IMR-90 (cell line): ENCODE measurements around the gene KCNK5. TPM values are rescaled to one million over a fixed set of nuclear protein-coding genes. Genes with fewer than 3 reads are reported as not detected.

ENCODE experiments used
- ATAC-seq: fragments of 200-7000 bp; cut with Tn5 transposase; 2 replicates; pipeline ENCODE4 v1.9.1; 2020; ENCODE audit warnings: low read depth, mild to moderate bottlenecking, moderate library complexity
- BruUV-seq: library from RNA; stranded (reverse); fragments of 400-500 nt; replicated peaks from 2 replicates; lab custom pipeline; 2021; lab: Mats Ljungman, UMichigan
- CTCF ChIA-PET: fragments of 300-600 bp; formaldehyde crosslinking; extraction: SDS; loops from one replicate; lab custom pipeline; 2021; ENCODE audit warnings: antibody characterized with exemption; lab: Yijun Ruan, JAX
- POLR2A ChIA-PET: fragments of 300-600 bp; sonication (Branson Sonifier 250); formaldehyde crosslinking; loops from one replicate; lab custom pipeline; 2022; ENCODE audit warnings: antibody characterized with exemption; ENCODE audit not compliant: unreplicated experiment; lab: Charles Lee
- DNase-seq: peaks from one replicate; pipeline ENCODE4 v3.0.0; 2013
- H2AFZ ChIP-seq: replicated peaks from 2 replicates; pipeline ENCODE3; 2013; ENCODE audit warnings: low read length, mild to moderate bottlenecking; ENCODE audit not compliant: poor library complexity
- H2AK5ac ChIP-seq: 2 replicates; pipeline ENCODE4 v1.6.1; 2013; ENCODE audit warnings: low read depth, low read length, inconsistent platforms
- H2AK9ac ChIP-seq: replicated peaks from 2 replicates; pipeline ENCODE3; 2013; ENCODE audit warnings: mild to moderate bottlenecking, low read depth, low read length, moderate library complexity; ENCODE audit not compliant: poor library complexity
- H2BK120ac ChIP-seq: 2 replicates; pipeline ENCODE4 v1.6.1; 2013; ENCODE audit warnings: low read depth, low read length, inconsistent platforms
- H2BK15ac ChIP-seq: 3 replicates; pipeline ENCODE4 v1.6.1; 2013; ENCODE audit warnings: low read depth, low read length, inconsistent platforms
- H2BK20ac ChIP-seq: 2 replicates; pipeline ENCODE4 v1.6.1; 2013; ENCODE audit warnings: low read depth, mild to moderate bottlenecking, inconsistent platforms, low read length, moderate library complexity
- H2BK5ac ChIP-seq: 2 replicates; pipeline ENCODE4 v1.6.1; 2013; ENCODE audit warnings: mild to moderate bottlenecking, low read depth, low read length, inconsistent platforms; ENCODE audit not compliant: poor library complexity, severe bottlenecking
- H3K14ac ChIP-seq: replicated peaks from 2 replicates; pipeline ENCODE4 v1.6.1; 2013; ENCODE audit warnings: low read depth, low read length, inconsistent platforms
- H3K18ac ChIP-seq: 2 replicates; pipeline ENCODE4 v1.6.1; 2013; ENCODE audit warnings: low read depth, low read length, control low read depth
- H3K23ac ChIP-seq: 2 replicates; pipeline ENCODE4 v1.6.1; 2013; ENCODE audit warnings: low read depth, low read length, inconsistent platforms
- H3K27ac ChIP-seq: 2 replicates; pipeline ENCODE4 v1.5.1; 2013; ENCODE audit warnings: mild to moderate bottlenecking, control low read depth, low read length; ENCODE audit not compliant: insufficient read depth
- H3K27me3 ChIP-seq: 2 replicates; pipeline ENCODE4 v1.6.1; 2013; ENCODE audit warnings: low read length; ENCODE audit not compliant: control insufficient read depth, insufficient read depth
- H3K36me3 ChIP-seq: 2 replicates; pipeline ENCODE4 v1.6.1; 2013; ENCODE audit warnings: low read length, mixed read lengths; ENCODE audit not compliant: control insufficient read depth, insufficient read depth
- H3K4ac ChIP-seq: 2 replicates; pipeline ENCODE4 v1.6.1; 2013; ENCODE audit warnings: low read depth, low read length, inconsistent platforms
- H3K4me1 ChIP-seq: 2 replicates; pipeline ENCODE4 v1.6.1; 2013; ENCODE audit warnings: low read length, mixed read lengths; ENCODE audit not compliant: control insufficient read depth, insufficient read depth
- H3K4me2 ChIP-seq: 2 replicates; pipeline ENCODE4 v1.6.1; 2013; ENCODE audit warnings: low read depth, mild to moderate bottlenecking, control low read depth, low read length, moderate library complexity
- H3K4me3 ChIP-seq: 2 replicates; pipeline ENCODE4 v1.5.1; 2013; ENCODE audit warnings: low read depth, mild to moderate bottlenecking, control low read depth, low read length, moderate library complexity; ENCODE audit not compliant: insufficient read depth
- H3K56ac ChIP-seq: 2 replicates; pipeline ENCODE4 v1.6.1; 2013; ENCODE audit warnings: low read length, inconsistent platforms; ENCODE audit not compliant: insufficient read depth; ENCODE audit errors: extremely low read depth
- H3K79me1 ChIP-seq, 2 experiments: 2 replicates each; pipeline ENCODE4 v1.6.1; 2013; ENCODE audit warnings: low read length in 2 of 2, inconsistent platforms in 1 of 2, low read depth in 1 of 2
- H3K9ac ChIP-seq: 2 replicates; pipeline ENCODE4 v1.6.1; 2013; ENCODE audit warnings: low read depth, low read length, control low read depth
- H3K9me1 ChIP-seq: 2 replicates; pipeline ENCODE4 v1.6.1; 2013; ENCODE audit warnings: low read length, inconsistent platforms; ENCODE audit not compliant: insufficient read depth
- H3K9me3 ChIP-seq: 2 replicates; pipeline ENCODE4 v1.6.1; 2013; ENCODE audit warnings: low read length; ENCODE audit not compliant: control insufficient read depth, insufficient read depth
- H4K20me1 ChIP-seq: 2 replicates; pipeline ENCODE4 v1.6.1; 2013; ENCODE audit warnings: low read length, inconsistent platforms; ENCODE audit not compliant: insufficient read depth
- H4K5ac ChIP-seq: 2 replicates; pipeline ENCODE4 v1.6.1; 2013; ENCODE audit warnings: mild to moderate bottlenecking, low read depth, low read length, control low read depth
- H4K8ac ChIP-seq, 2 experiments: 2 replicates each; pipeline ENCODE4 v1.6.1; 2013; ENCODE audit warnings: low read depth in 2 of 2, low read length in 2 of 2, control low read depth in 1 of 2, inconsistent platforms in 1 of 2
- H4K91ac ChIP-seq: 2 replicates; pipeline ENCODE4 v1.6.1; 2013; ENCODE audit warnings: low read depth, low read length, inconsistent platforms; ENCODE audit not compliant: insufficient read depth
- BHLHE40 ChIP-seq: fragments of 150-350 bp; IDR thresholded peaks from 2 replicates; pipeline ENCODE4 v1.6.1; 2016; ENCODE audit warnings: mild to moderate bottlenecking, low read depth, low read length
- CEBPB ChIP-seq: IDR thresholded peaks from 2 replicates; pipeline ENCODE4 v1.6.1; 2012; ENCODE audit warnings: low read depth, low read length, improper control_type of control experiment
- CHD1 ChIP-seq: IDR thresholded peaks from 2 replicates; pipeline ENCODE4 v1.6.1; 2012; ENCODE audit warnings: low read depth, low read length, improper control_type of control experiment
- CTCF ChIP-seq: conservative IDR thresholded peaks from 2 replicates; pipeline ENCODE4 v1.5.1; 2012; ENCODE audit warnings: mild to moderate bottlenecking, low read depth, low read length, improper control_type of control experiment
- ELK1 ChIP-seq: fragments of 150-350 bp; IDR thresholded peaks from 2 replicates; pipeline ENCODE4 v1.6.1; 2016; ENCODE audit warnings: low read depth, mild to moderate bottlenecking, low read length, moderate library complexity, borderline replicate concordance
- FOS ChIP-seq: fragments of 150-350 bp; IDR thresholded peaks from 2 replicates; pipeline ENCODE4 v1.6.1; 2016; ENCODE audit warnings: low read depth, low read length
- MAFK ChIP-seq: IDR thresholded peaks from 2 replicates; pipeline ENCODE4 v1.6.1; 2012; ENCODE audit warnings: low read depth, low read length, improper control_type of control experiment
- MAZ ChIP-seq: IDR thresholded peaks from 2 replicates; pipeline ENCODE4 v1.6.1; 2012; ENCODE audit warnings: low read depth, mild to moderate bottlenecking, low read length, improper control_type of control experiment, moderate library complexity, borderline replicate concordance
- MXI1 ChIP-seq: IDR thresholded peaks from 2 replicates; pipeline ENCODE4 v1.6.1; 2012; ENCODE audit warnings: low read depth, mild to moderate bottlenecking, low read length, moderate library complexity, borderline replicate concordance
- NFE2L2 ChIP-seq: fragments of 150-350 bp; IDR thresholded peaks from 2 replicates; pipeline ENCODE4 v1.6.1; 2016; ENCODE audit warnings: low read depth, mild to moderate bottlenecking, low read length
- POLR2A ChIP-seq: IDR thresholded peaks from 2 replicates; pipeline ENCODE4 v1.6.1; 2012; ENCODE audit warnings: mild to moderate bottlenecking, low read depth, low read length
- RAD21 ChIP-seq: IDR thresholded peaks from 2 replicates; pipeline ENCODE4 v1.6.1; 2012; ENCODE audit warnings: low read length, improper control_type of control experiment
- RCOR1 ChIP-seq: IDR thresholded peaks from 2 replicates; pipeline ENCODE4 v1.6.1; 2012; ENCODE audit warnings: mild to moderate bottlenecking, low read length, improper control_type of control experiment; ENCODE audit not compliant: insufficient replicate concordance
- SMC3 ChIP-seq: fragments of 150-350 bp; IDR thresholded peaks from 2 replicates; pipeline ENCODE4 v1.6.1; 2016; ENCODE audit warnings: low read depth, mild to moderate bottlenecking, antibody characterized with exemption, low read length, moderate library complexity
- USF2 ChIP-seq: fragments of 150-350 bp; IDR thresholded peaks from 2 replicates; pipeline ENCODE4 v1.6.1; 2017; ENCODE audit warnings: mild to moderate bottlenecking, antibody characterized with exemption, low read length, low read depth
- WGBS, 2 experiments: methylation state at CpG; one replicate each; pipeline versions ENCODE4 v1.1.5 to v1.1.7; 2013; ENCODE audit warnings: missing lambda C conversion rate in 2 of 2; ENCODE audit not compliant: insufficient read length in 1 of 2; ENCODE audit errors: extremely low coverage in 2 of 2; 5-methylcytosine and 5-hydroxymethylcytosine counted together
- dilution Hi-C: fragments of 300-500 bp; cut with HindIII; formaldehyde crosslinking; loops from one replicate; pipeline ENCODE4 v1.14.3; 2018; ENCODE audit warnings: low sequenced_read_pairs; ENCODE audit not compliant: unreplicated experiment
- in situ Hi-C: fragments of 300-500 bp; cut with MboI; formaldehyde crosslinking; loops from 3 replicates; pipeline ENCODE4 v1.14.3; 2019; ENCODE audit warnings: low sequenced_read_pairs, inconsistent platforms, mixed read lengths
- intact Hi-C: fragments of 100-400 bp; cut with micrococcal nuclease; formaldehyde crosslinking; loops from 2 replicates; pipeline ENCODE4 v1.10.0; 2022
- polyA plus RNA-seq, 3 experiments: library from polyadenylated mRNA; depleted of rRNA; stranded (reverse); fragments of >200 nt; gene quantifications; 2 replicates each; pipeline ENCODE4 v1.2.3, GENCODE V29; 2012; ENCODE audit warnings: low replicate concordance in 1 of 3
- total RNA-seq: library from RNA; depleted of rRNA; stranded (reverse); fragments of >200 nt; gene quantifications from 2 replicates; pipeline ENCODE4 v1.2.3, GENCODE V29; 2012

The KCNK5 gene
- total and polyA plus RNA-seq, 2 of the 4 experiments (the other 2 are of a cell fraction), result not detected

GRCh38 chr6:39152262-39152661, 77.0 kb downstream of the KCNK5 start:
- Histone ChIP-seq H2AK5ac (no peak overlapping the region), H4K8ac (no peak overlapping the region), H2BK120ac (no peak overlapping the region), H3K23ac (no peak overlapping the region), H4K91ac (no peak overlapping the region), H4K20me1 (no peaks in the 10 kb centered on the region), H3K4me2 (no peak overlapping the region), H3K4ac (no peak overlapping the region), H3K9me3 (no peaks in the 10 kb centered on the region), H3K14ac (no peak overlapping the region), H3K79me1 (no peaks in the 10 kb centered on the region), H3K56ac (no peak overlapping the region), H4K5ac (no peak overlapping the region), H3K27ac (no peak overlapping the region), H3K4me3 (no peak overlapping the region), H2BK15ac (no peak overlapping the region), H3K18ac (no peak overlapping the region), H3K9me1 (no peaks in the 10 kb centered on the region), H2BK20ac (no peak overlapping the region), H2AFZ (no peak overlapping the region), H2BK5ac (no peak overlapping the region), H3K36me3 (no peaks in the 10 kb centered on the region), H3K9ac (no peak overlapping the region), H3K27me3 (no peaks in the 10 kb centered on the region), H3K4me1 (no peaks in the 10 kb centered on the region), H2AK9ac (no peak overlapping the region)
- BruUV-seq, result no TSS peak
- in situ Hi-C loops, result no loop called here
- TF ChIP-seq CHD1 (no peak), POLR2A (no peak), MXI1 (no peak), ELK1 (no peak), CTCF (no peak), NFE2L2 (no peak), MAZ (no peak), RAD21 (no peak), MAFK (no peak), FOS (no peak), CEBPB (no peak), RCOR1 (no peak), BHLHE40 (no peak), SMC3 (no peak), USF2 (no peak)
- DNase-seq (no peak), ATAC-seq (no peak)
- intact Hi-C loops, result no loop called here
- dilution Hi-C loops, result no loop called here
- ChIA-PET POLR2A (no interaction called here), CTCF (interaction anchor here (0.6 kb wide), 1 partner anchor 14 kb away, joined by 5 read pairs; no protein-coding TSS in a partner anchor)
- WGBS, 2 experiments, result 29% methylated on average over 1 of the region's 5 CpGs; no CpG with 5 or more reads in 1 of the 2 experiments
